HUDEP-2 (cell line): ENCODE results near the gene TUBB1.

ENCODE experiments used
- DNase-seq, 76 experiments: peaks; one replicate each; lab custom pipeline; 2025; ENCODE audit not compliant: unreplicated experiment in 76 of 76; lab: John Stamatoyannopoulos, UW

The TUBB1 gene

GRCh38 chr20:58988565-58988882 is 30.7 kb upstream of the TUBB1 start:
- no peak for DNase-seq

DNA sequence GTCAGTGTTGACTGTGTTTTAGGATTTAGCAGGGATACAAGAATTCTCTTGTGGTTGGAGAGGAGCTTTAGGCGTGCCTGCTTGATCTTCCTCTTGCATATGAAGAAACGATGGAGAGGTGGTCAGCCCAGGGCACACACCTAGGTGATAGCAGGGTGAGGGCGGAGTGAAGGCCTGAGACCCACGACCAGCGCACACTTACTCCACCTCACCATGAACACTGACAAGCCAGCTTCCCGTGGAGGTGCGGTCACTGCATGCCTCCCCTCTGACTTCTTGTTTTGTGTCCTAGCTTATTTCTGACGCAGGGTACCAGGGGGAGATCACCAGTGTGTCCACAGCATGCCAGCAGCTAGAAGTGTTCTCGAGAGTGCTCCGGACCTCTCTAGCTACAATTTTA is 30.0 kb upstream of the TUBB1 start:
- DNase-seq: no peak

- no peak for DNase-seq
These were observed 28.4 kb upstream of the TUBB1 start for GRCh38 chr20:58990651-58991445.

GRCh38 chr20:58991715-58992114 is 27.5 kb upstream of the TUBB1 start:
- no peak for DNase-seq

DNA sequence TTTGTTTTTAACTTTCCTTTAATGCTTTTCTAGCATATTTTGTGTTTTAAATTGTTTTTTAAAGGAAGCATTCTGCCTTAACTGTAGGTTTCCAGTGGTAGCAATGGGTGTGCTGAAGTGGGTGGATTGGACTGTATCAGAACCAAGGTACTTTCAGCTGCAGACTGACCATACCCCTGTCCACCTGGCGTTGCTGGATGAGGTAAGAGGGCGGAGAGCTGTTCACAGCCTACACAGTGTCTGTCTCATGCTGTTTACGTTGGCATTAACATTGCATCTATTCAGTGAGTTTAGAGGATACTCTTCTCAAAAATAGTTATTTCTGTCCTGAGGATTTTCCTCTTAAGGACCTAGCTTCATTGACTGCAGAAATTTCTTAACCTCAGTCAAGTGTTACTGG is 26.3 kb upstream of the TUBB1 start:
- no peak for DNase-seq

DNA sequence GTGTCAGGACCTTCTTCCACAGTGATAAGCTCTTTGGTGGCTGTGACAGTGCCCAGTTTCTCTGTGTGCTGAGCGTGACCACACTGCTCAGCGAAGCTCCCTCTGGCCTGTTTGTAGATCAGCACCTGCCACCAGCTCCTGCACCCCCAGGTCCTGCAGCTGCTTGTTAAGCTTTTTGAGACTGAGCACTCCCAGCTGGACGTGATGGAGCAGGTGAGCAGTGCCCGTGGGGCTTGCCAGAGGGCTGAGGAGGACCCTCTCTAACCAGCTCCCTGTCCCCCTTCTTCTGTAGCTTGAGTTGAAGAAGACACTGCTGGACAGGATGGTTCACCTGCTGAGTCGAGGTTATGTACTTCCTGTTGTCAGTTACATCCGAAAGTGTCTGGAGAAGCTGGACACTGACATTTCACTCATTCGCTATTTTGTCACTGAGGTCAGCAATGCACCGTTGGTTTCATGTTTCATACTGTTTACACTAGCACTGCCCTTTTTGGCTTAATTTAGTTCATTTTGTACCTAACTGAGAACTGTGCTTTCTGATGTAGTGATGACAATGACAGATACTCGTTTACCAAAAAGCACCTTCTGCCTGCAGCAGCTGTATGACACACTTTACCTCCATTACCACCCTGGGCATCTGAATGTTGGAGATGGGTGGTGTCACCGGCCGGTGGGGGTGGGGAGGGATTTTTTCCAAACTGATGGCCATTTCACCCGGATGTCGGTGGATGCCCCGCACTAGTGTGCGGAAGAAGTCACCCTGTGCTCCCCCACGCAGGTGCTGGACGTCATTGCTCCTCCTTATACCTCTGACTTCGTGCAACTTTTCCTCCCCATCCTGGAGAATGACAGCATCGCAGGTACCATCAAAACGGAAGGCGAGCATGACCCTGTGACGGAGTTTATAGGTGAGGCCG is 25.6 kb upstream of the TUBB1 start:
- no peak for DNase-seq

GRCh38 chr20:58994390-58995159 is 24.7 kb upstream of the TUBB1 start:
- no peak for DNase-seq

DNA sequence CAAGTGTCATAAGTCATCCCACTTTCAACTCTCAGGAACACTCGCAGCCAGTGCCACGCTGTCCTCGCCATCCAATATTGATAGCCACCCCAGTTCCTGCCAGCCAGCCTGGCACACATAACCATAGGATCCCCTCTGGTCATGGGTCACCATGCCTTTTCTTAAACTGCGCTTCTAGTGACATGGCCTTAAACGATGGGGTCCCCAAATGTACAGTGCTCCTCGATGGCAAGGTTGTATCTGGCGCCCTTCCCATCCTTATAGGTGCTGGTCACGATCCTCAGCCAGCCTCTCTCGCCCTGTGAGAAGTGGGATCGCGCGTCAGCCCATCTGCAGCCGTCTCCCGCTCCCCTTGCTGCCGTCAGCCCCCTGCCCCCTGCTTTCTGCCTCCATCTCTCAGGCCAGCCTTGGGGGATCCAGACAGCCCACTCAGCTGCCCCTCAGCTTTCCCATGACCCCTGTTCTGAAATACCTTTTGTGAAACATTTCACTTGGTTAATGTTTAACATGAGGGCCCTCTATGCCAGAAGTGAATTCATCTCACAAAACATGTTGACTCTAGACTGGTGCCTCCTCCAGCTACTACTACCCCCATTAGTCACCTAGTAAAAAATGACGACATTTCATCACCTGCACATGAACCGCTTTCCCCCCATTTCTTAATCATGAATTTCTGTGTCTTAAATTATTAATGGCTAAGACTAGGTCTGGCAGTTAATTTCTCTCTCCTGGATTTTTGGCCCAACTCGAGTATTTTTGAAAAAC is 23.6 kb upstream of the TUBB1 start:
- DNase-seq: no peak

GRCh38 chr20:58996226-58996611 is 23.0 kb upstream of the TUBB1 start:
- DNase-seq: no peak

- no peak for DNase-seq
These were observed 22.0 kb upstream of the TUBB1 start for GRCh38 chr20:58997141-58997770.

DNA sequence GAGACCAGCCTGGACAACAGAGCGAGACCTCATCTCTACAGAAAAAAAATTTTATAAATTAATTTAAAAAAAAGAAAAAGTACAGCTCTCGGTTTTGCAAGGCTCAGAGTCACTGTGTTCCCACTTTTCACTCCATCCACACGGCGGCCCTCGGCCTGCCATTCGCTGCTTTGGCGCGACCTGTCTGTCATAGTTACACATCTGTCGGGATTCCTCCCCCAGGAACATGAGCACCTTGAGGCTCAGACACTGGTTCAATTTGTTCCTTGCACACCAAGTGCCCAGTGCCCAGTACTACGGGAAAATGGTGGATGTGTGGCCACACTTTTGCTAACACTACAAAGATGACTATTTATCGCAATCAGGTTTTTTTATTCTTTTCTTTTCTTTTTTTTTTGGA is 20.6 kb upstream of the TUBB1 start:
- no peak for DNase-seq

GRCh38 chr20:59000326-59000725 is 18.9 kb upstream of the TUBB1 start:
- DNase-seq: no peak

DNA sequence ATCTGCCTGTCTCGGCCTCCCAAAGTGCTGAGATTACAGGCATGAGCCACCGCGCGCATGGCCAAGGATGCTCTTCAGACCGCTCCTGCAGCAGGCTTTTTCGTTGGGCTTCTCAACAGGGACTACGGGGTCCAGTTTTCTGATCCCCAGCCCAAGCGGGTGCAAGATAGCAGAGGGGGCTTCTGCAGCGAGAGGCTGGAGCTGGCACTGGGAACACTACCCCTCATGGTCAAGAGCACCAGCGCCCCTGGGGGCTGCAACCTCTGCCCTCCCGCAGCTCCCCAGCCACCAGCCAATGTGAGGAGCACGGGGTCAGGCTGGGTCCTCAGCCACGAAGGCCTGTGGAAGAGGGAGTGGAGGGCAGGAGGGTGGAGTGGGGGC is 18.2 kb upstream of the TUBB1 start:
- no peak for DNase-seq

GRCh38 chr20:59001449-59002171 is 17.6 kb upstream of the TUBB1 start:
- DNase-seq: no peak

DNA sequence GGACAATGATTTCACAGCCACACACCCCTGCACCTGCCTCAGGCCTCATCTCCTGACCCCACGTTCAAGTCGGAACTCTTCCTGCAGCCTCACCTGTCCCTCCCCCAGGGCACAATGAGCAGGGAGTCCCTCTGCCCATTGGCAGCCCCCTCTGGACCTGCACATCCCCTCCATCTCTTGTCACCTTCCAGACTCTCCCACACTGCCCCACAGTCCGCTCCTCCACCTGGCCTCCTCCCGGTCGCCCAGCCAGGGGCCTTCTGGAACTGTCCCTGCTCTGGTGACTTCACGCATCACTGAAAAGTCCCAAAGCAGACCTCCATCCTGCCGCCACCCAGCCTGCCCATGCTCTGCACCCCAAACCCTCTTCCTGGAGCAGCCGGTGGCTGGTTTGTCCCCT is 16.8 kb upstream of the TUBB1 start:
- DNase-seq: no peak

DNA sequence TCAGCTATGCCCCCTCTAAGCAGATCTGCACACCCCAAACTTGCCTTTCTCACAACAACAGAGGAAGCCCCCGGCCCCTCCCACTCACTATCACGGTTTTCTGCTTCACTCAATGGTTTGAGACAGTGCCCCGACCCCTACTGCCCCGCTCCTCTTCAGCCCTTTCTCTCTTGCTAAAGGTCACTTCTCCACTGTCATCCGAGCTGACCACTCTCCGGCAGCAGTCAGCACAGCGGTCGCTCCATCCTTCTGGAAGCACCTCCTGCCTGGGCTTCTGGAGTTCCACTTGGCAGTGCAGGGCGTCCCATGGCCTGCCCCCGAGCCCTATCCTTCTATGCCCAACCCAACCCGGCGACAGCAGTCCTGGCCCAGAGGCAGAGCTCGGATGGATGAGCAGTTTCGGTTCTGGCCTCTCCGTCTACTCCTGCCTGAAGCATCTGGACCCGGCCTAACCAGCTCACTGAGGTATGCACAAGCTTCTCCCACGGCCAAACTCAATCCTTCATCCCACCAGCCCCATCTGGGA is 16.3 kb upstream of the TUBB1 start:
- DNase-seq: no peak

GRCh38 chr20:59003836-59004492 is 15.3 kb upstream of the TUBB1 start:
- no peak for DNase-seq

- no peak for DNase-seq
These were observed 14.8 kb upstream of the TUBB1 start for GRCh38 chr20:59004493-59004762.
